Measurements from ENCODE around the gene ACOT11.
A peak's percentile ranks its signal among the peaks of the same experiment; 100 is the strongest.

The ACOT11 gene

GRCh38 chr1:54538538-54538937, 9.5 kb upstream of the ACOT11 start:
- no peak for DNase-seq

- no peak for DNase-seq
Observed at GRCh38 chr1:54540582-54541295, 7.3 kb upstream of the ACOT11 start.

DNA sequence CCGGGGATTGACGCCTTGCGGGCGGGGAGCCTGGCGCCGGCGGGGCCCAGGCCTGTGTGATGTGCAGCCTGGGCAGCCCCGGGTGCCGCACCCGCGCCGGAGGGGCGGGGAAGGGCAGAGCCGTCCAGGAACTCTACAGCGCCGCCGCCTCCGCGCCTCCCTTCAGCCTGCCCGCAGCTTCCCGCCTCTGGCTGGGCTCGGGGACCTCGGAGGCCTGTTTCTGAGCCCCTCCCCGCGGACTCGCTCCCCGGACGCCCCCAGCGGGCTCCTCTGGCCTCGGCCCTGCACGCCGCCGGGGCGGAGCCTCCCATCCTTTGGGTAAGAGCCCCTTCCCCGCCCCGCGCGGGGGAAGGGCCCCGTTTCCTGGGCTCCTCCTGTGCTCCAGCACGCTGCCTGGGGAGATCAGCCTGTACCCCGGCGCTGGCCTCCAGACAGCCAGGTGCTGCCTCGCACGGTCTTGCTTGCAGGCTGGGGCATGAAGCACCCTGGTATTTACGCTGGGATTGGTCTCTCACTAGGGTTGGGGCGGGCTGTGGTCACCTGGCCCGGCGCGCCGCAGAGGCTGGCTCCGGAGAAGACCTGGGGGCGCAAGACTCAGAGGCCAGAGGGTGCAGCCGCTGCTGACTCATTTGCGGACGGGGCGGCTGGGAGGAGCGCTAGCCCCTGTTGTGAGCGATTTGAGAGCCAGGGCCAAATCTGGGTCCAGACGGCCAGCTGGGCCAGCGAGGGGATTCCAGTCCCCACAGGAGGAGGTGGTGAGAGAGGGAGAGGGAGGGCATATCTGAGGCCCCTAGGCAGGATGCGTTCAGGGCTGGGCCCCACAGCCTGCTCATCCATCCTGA, 5.7 kb upstream of the ACOT11 start:
- peak; percentile 72 for DNase-seq

DNA sequence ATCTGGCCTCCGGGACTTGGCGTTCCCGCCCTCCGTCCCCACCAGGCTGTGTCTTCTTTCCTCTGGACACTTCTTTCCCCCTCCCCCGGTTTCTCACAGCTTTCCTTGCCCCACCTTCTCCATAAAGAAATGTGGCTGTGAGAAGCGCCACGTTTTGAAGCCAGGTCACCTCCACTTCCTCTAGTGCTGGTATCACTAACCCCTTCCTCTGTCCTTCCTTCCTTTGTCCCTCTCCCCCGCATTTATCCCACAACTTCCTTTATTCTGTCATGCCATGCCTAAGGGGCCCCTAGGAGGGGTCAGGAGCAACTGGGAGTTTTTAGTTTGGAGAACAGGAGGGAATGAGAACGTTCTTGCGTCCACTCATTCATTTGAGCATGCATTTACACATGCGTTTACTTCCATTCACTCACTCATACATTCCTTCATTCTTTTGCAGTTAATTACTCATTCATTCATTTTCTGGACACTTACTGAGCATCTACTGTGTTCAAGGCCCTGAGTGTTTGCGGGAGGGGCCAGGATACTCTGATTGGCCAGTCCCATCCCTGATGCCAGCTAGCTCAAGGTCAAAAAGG, 5.0 kb upstream of the ACOT11 start:
- no peak for DNase-seq

DNA sequence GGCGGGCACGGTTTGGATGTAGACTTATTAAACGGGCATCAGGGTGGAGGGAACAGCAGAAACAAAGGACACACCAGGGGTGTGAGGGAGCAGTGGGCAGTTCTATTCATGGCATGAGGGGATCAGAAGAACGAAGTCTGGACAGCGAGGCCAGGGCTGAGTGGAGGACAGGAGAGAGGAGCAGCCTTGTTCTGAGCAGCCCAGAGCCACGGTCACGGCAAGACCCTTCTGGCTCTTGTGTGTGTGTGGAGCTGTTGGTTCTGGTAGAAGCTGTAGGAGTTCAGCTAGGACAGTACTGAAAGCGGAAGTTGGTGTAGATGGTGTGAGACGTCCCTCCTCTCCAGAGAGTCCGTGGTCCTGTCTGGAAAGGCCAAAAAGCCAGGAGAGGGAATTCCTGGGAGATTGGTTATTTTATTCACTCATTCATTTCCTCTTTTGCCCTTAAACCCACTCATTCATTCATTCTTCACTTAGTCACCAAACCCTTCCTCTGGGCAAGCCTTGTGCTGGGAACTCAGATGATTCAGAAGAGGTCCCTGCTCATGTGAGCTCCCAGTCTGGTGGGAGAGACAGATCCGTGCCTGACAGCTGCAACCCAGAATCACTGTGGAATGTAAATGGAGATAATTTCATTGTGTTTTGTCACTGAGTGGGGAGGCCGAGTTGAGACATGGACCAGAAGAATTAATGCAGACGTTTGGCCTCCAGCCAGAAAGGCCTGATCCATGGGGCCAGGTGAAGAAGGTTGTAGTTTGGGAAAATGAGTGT, 4.1 kb upstream of the ACOT11 start:
- no peak for DNase-seq

GRCh38 chr1:54545916-54546635, 2.0 kb upstream of the ACOT11 start:
- no peak for DNase-seq

DNA sequence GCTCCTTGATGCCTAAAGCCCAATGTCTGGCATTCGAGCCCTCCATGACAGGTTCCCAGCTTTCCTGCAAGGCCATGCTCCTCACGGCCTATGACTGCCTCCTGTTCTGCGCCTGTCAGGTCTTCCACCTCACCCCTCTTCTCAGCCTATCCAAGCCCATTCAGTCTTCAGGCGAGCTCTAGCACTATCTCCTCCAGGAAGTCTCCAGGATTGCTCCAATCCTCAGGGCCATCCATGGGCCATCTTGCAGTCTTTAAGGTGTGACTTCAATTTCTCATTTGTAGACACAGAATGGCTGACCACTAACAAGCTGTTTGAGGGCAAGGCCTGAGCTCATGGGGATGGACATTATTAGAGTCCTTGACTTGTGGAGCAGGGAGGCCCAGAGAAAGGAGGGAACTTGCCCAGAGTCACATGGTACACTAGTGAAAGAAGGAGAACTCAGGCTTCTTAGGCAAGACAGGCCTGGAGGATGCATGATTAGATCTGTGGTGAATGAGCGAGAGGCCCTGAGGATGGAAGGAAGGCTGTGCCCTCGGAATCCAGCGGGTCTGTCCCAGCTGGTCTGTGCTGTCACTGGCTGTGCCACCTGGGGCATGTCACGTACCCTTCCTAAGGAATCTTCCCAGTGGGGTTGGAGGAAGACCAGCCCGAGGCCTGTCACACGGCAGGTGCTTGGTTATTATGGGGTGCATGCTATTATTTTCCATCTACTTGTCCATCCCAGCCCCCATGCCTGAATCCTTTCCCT, 1.2 kb upstream of the ACOT11 start:
- DNase-seq: no peak

DNA sequence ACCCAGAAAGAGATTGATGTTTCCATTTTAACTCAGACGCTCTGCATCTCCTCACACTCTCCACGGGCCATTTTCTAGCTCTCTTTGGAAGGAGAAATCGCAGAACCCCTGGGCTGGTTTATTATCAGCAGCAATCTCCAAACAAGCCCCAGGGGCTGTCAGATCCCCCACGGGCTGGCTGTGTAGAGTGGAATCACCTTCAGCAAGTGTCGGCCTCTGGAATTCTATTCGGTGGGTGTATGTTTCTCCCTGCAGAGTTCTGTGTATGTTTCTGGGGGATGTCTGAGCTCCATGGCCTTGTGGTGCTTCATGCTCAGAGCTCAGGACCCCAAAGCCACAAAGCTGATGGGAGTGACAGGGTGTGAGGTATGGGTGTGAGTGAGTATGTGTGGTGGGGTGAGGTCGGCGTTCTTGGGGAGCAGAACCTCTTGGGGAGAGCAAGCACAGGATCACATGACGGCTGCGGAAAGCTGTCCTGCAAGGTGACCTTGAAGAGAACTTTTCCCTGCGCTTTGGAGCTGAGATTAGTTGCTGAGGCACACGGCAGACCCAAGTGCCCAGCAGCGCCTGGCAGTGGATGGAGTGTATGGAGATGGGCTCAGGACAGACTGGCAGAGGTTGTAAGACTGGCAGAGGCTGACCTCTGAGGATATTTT, 489 bp downstream of the ACOT11 start:
- no peak for DNase-seq

DNA sequence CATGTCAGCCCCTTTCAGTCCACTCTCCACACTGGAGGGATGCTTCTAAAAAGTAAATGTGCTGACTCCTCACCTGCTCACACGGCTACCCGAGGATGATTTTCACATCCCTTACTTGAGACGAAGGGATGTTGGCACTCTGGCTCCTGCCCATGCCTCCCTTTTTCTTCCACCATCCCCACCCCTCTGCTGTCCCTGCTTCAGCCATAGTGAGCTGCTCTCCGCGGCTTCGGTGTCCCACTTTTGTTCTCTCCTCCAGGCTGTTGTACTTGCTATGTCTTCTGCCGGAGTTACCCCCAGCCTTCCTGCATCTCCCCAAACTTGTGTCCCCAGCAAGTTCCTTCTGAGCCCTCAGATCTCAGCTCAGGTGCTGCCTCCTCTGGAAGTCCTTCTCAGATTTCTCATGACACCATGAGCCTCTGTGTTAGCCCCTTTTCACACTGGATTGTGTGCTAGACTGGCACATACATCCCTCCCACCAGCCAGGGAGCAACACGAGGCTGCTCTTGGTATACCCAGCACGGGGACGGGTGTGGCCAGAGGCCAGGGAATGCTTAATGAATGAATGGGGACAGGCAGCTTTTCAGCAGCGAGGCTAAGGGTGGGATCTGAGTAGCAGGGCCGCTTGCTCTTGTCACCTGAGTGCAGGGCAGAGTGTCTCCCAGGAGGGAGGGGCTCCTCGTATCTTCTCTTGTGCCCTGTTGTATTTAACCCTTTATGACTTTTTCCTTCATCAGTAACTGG, 1.3 kb downstream of the ACOT11 start:
- DNase-seq: no peak

DNA sequence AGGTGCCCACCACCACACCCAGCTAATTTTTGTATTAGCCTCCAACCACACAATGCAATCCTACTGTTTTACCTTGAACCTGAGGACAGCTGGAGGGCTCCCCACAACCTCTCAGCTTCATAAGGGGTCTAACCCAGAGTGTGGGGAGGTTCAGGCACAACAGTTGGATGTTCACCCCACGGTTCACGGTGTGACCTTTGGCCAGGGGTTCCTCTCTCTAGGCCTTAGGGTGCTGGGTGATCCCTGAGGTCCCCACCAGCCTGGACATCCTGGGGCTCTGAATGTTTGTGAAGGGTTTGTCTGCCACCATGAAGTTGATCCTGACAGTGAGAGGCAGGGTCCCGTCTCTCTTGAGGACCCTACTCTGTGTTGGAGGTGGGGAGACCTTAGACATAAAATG, 3.9 kb downstream of the ACOT11 start:
- no peak for DNase-seq

GRCh38 chr1:54553602-54554313, 5.7 kb downstream of the ACOT11 start:
- no peak for DNase-seq

GRCh38 chr1:54556110-54556509, 8.1 kb downstream of the ACOT11 start:
- no peak for DNase-seq

GRCh38 chr1:54557671-54558355, 9.8 kb downstream of the ACOT11 start:
- DNase-seq: no peak

GRCh38 chr1:54558434-54559030, 10.5 kb downstream of the ACOT11 start:
- DNase-seq: no peak

DNA sequence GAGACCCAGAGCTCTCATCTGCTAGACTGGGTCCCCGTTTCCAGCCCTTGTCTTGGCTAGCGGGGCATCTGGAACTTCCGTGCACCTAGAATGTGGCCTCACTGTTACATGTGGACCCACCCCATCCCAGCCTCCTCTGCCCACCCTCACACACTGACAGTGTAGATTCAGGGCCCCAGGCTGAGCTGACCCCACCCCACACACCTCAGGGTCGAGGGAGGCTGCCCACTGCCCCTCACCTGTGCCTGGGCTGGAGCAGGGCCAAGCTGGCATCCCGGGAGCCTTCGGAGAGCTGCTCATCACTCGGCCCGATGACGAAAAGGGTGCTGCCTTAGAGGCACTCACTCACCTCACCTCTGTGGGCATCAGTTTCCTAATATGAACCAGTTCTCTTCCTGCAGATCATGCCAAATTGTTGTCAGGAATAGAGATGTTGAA, 11.1 kb downstream of the ACOT11 start:
- DNase-seq: no peak

DNA sequence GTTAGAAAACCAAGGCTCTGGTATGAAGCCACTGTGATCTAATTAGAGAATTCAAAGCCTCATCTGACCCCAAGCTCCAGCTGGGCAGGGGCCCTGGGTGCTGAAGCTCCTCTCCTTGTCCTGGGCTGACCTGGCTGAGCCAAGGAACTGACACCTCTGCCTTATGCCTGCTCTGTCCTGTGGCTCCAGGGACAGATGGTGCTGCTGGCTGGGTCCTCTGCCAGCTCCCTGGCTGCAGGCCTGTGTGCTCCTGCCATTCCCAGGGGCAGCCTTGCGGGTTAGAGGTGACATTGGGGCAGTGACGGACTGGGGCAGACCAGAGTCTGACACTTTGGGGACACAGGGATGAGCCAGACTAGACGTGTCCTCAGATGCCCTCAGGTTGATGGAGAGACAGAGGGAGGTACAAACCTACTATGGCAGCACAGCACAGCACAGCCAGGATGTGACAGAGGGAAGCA, 11.8 kb downstream of the ACOT11 start:
- no peak for DNase-seq

DNA sequence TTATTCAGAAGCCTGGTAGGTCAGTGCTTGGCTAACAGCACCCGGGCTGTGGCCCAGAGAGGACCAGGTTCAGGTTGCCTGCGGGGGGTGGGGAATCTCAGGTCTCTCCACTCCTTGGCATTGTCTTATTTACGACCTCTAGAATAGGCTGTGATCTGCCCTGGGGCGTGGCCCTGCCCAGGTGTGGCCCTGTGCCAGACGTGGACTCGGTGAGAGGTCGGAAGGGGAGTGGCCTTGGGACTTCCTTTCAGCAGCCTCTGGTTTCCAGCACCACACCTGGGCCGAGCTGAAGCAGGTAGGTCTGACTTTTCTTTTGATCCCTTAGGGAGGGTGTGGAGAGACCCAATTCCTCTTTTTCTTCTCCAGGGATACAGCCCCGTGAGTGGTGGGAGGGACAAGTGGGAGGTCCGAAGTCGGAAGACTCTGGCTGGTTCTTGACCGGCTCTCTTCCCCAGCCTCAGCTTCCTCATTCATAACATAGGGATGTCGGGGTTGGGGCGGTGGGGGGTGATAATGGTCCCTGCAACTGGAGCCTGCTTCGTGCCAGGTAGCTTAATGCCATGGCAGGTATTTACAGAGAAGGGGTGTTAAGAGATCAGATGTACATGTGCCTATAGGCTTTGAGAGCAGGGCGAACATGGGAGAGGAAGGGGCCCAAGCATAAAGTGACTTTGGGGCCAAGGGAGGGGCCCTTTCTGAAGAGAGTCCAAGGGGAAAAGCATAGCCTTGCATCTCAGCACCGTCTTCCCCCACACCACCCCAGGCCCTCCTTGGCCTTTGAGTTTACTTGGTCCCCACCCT, 16.5 kb downstream of the ACOT11 start:
- DNase-seq: no peak

- DNase-seq: no peak
Observed at GRCh38 chr1:54565113-54565501, 17.1 kb downstream of the ACOT11 start.

Data from CD4-positive, alpha-beta T cell treated with Interleukin-17A for 4 hours (primary cell).